ENCODE results near the gene STK32A. TPM values are rescaled to one million over a fixed set of nuclear protein-coding genes. Genes with fewer than 3 reads are reported as not detected.

Gene STK32A
- total and polyA plus RNA-seq, 9 of the 15 experiments (the other 6 are each of a cell fraction or from before 2014, with no cell fraction given) = not detected

DNA sequence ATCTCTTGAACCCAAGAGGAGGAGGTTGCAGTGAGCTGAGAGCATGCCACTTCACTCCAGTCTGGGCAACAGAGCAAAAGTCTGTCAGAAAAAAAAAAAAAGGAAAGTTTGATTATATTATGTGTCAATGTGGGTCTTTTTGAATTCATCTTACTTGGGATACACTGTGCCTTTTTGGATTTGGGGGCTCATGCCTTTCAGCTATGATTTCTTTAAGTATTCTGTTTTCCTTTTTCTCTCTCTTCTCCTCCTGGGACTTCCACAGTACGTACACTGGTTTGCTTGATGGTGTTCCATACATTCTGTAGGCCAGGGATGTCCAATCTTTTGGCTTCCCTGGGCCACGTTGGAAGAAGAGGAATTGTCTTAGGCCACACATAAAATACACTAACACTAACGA lies 146.7 kb downstream of the STK32A start:
- ChIA-PET POLR2A (no interaction called here), CTCF (ENCODE audit: low intra/inter-chr PET ratio) (no interaction called here)
- H3K79me2 ChIP-seq (ENCODE audit: control insufficient read depth, insufficient read depth, low read length) = no peaks in the 10 kb centered on the region
- TF ChIP-seq RBM22 (IDR thresholded peaks at IDR 0.05; ENCODE audit: low read depth, low read length, poor library complexity, severe bottlenecking) (no peak), MAFF (IDR thresholded peaks at IDR 0.05; ENCODE audit: low read length) (no peak), NFIX (CRISPR knock-in tag; IDR thresholded peaks at IDR 0.05; ENCODE audit: low read depth) (no peak)
- TF ChIP-seq, protein P1, sequence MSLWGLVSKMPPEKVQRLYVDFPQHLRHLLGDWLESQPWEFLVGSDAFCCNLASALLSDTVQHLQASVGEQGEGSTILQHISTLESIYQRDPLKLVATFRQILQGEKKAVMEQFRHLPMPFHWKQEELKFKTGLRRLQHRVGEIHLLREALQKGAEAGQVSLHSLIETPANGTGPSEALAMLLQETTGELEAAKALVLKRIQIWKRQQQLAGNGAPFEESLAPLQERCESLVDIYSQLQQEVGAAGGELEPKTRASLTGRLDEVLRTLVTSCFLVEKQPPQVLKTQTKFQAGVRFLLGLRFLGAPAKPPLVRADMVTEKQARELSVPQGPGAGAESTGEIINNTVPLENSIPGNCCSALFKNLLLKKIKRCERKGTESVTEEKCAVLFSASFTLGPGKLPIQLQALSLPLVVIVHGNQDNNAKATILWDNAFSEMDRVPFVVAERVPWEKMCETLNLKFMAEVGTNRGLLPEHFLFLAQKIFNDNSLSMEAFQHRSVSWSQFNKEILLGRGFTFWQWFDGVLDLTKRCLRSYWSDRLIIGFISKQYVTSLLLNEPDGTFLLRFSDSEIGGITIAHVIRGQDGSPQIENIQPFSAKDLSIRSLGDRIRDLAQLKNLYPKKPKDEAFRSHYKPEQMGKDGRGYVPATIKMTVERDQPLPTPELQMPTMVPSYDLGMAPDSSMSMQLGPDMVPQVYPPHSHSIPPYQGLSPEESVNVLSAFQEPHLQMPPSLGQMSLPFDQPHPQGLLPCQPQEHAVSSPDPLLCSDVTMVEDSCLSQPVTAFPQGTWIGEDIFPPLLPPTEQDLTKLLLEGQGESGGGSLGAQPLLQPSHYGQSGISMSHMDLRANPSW (CRISPR knock-in tag; IDR thresholded peaks at IDR 0.05) = no peak
- FAIRE-seq (no peak), ATAC-seq (no peak), DNase-seq (ENCODE audit: extremely low read depth in 1 of 4, low spot score in 3 of 4) (no peak)
- no peaks in the 10 kb centered on the region for H3K36me3 ChIP-seq (ENCODE audit: control insufficient read depth, insufficient read depth, low read length)
- no peaks in the 10 kb centered on the region for H3K27me3 ChIP-seq (ENCODE audit: control insufficient read depth in 2 of 2, insufficient read depth in 2 of 2, low read length in 2 of 2)
- no peaks in the 10 kb centered on the region for H3K4me1 ChIP-seq (replicated peaks in 1 of 2; ENCODE audit: control insufficient read depth in 2 of 2, insufficient read depth in 2 of 2, low read length in 2 of 2)
- H3K9me3 ChIP-seq (replicated peaks; ENCODE audit: control insufficient read depth, insufficient read depth, low read depth, low read length) = no peaks in the 10 kb centered on the region
- H4K20me1 ChIP-seq (replicated peaks; ENCODE audit: control insufficient read depth, insufficient read depth, low read length) = no peaks in the 10 kb centered on the region
- H3K27ac ChIP-seq (ENCODE audit: extremely low read depth, low read depth, low read length) = no peak overlapping the region
- intact Hi-C loops (cut with micrococcal nuclease) = no loop called here
- BruUV-seq (replicated peaks) = no TSS peak
- no peak overlapping the region for H3K9ac ChIP-seq (ENCODE audit: insufficient read depth in 1 of 2, low read depth in 2 of 2, low read length in 2 of 2)
- 0% methylated on average over 3 of the region's 3 CpGs for WGBS (ENCODE audit: insufficient coverage, low coverage, missing lambda C conversion rate)
- H3K4me2 ChIP-seq (ENCODE audit: insufficient read depth, low read length) = no peak overlapping the region
- no peak overlapping the region for H2AFZ ChIP-seq (ENCODE audit: low read depth, low read length)
- in situ Hi-C loops (cut with MboI) = no loop called here
- no peaks in the 10 kb centered on the region for H3K9me1 ChIP-seq (ENCODE audit: control insufficient read depth, insufficient read depth, low read length)
- H3K4me3 ChIP-seq = no peak overlapping the region
